HepG2 (cell line): ENCODE results near the gene UNC5C.

Experiments
- PREB ChIP-seq: sonication (generic); formaldehyde crosslinking; IDR thresholded peaks from 2 replicates; pipeline ENCODE4 v1.4.0; 2020; ENCODE audit warnings: missing genetic modification reagents
- SIX1 ChIP-seq: sonication (generic); formaldehyde crosslinking; IDR thresholded peaks from 2 replicates; pipeline ENCODE4 v1.4.0; 2020; ENCODE audit warnings: missing genetic modification reagents, borderline replicate concordance
- SRF ChIP-seq: IDR thresholded peaks from 2 replicates; pipeline ENCODE4 v1.6.1; 2011; ENCODE audit warnings: mild to moderate bottlenecking, low read depth, low read length, moderate library complexity
- TRIM24 ChIP-seq: sonication (generic); formaldehyde crosslinking; IDR thresholded peaks from 2 replicates; pipeline ENCODE4 v1.8.0; 2022; ENCODE audit warnings: mild to moderate bottlenecking, missing genetic modification reagents

- no peak for TF ChIP-seq SIX1 (CRISPR knock-in tag)
- no peak for TF ChIP-seq TRIM24 (CRISPR knock-in tag)
- TF ChIP-seq SRF, result no peak
- TF ChIP-seq PREB (CRISPR knock-in tag), result no peak
These were observed 3.2 kb downstream of the UNC5C start for GRCh38 chr4:95545546-95545945.
